HEK293 (cell line): ENCODE data around the gene SPNS2.

ENCODE experiments used
- CTCF ChIP-seq: fragments of 450-650 bp; formaldehyde crosslinking; IDR thresholded peaks from 2 replicates; pipeline ENCODE4 v1.5.1; 2016; ENCODE audit warnings: missing biosample characterization, missing genetic modification characterization
- YY1 ChIP-seq: fragments of 450-650 bp; formaldehyde crosslinking; IDR thresholded peaks from 2 replicates; pipeline ENCODE4 v1.5.1; 2018; ENCODE audit warnings: missing biosample characterization, missing genetic modification characterization
- ZFP37 ChIP-seq: fragments of 450-650 bp; formaldehyde crosslinking; IDR thresholded peaks from 2 replicates; pipeline ENCODE4 v1.5.1; 2016; ENCODE audit warnings: missing biosample characterization, missing genetic modification characterization
- TF ChIP-seq, protein P1 (sequence below): fragments of 450-650 bp; formaldehyde crosslinking; IDR thresholded peaks from 2 replicates; pipeline ENCODE4; 2016; ENCODE audit warnings: missing biosample characterization, missing genetic modification characterization

DNA sequence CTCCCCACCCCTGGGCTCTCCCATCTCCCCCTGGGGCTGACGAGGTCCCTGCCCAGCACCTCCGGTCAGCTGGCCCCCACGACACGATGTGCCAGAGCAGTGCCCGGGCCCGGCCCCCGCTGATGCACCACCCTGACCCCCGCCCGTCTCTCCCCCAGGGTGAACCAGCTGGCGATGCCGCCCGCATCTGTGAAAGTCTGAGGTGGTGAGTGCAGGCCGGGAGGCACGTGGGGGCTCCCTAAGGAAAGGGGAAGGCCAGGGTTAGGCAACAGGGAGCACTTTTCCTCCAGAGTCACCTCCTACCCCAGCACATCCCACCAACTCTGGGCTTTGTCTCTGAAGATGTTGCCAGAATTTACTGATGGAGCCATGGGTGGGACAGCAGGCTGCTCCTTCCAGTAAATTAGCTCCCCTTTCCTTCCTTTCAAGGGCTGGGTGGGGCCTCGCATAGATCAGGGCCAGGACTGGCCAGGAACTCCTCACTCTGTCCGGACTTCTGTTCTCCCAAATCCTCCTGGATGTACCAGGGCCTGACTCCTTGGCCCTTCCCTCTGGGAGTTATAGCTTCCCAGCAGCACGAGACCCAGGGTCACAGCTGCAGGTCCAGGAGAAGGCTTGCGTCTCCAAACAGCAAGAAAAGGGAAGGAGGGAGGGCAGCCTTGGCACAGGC, 38.2 kb downstream of the SPNS2 start:
- TF ChIP-seq YY1 (tag by site-specific recombination) (no peak), CTCF (tag by site-specific recombination) (no peak), ZFP37 (no peak)
- TF ChIP-seq, protein P1, sequence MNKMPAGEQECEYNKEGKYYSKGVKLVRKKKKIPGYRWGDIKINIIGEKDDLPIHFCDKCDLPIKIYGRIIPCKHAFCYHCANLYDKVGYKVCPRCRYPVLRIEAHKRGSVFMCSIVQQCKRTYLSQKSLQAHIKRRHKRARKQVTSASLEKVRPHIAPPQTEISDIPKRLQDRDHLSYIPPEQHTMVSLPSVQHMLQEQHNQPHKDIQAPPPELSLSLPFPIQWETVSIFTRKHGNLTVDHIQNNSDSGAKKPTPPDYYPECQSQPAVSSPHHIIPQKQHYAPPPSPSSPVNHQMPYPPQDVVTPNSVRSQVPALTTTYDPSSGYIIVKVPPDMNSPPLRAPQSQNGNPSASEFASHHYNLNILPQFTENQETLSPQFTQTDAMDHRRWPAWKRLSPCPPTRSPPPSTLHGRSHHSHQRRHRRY (tag by site-specific recombination), result no peak
